ENCODE data around the gene PRELID2. TPM values are rescaled to one million over a fixed set of nuclear protein-coding genes. Genes with fewer than 3 reads are reported as not detected.

Gene PRELID2
- total RNA-seq, 4 donors from 2014 or later, result 13.6 to 19.8 (median 17.3) TPM

DNA sequence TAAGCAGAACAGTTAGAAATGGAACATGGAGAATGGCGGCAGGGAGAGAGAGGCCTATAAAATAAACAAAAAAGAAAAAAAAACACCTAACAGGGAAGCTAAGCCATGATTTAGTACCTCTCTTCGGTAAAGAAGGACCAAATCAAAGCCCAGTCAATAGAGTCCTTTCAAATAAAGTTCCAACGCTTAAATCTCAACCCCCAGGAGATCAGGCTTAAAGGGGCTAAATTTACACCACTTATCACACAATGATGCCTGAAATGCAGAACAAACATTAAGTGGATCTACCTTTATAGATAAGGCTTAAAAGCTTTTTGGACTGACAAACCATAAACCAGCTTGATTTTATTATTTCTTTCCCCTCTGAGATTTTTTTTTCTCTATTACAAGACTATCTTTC is 66.3 kb downstream of the PRELID2 start:
- no peak for ATAC-seq
- TF ChIP-seq, protein P1, sequence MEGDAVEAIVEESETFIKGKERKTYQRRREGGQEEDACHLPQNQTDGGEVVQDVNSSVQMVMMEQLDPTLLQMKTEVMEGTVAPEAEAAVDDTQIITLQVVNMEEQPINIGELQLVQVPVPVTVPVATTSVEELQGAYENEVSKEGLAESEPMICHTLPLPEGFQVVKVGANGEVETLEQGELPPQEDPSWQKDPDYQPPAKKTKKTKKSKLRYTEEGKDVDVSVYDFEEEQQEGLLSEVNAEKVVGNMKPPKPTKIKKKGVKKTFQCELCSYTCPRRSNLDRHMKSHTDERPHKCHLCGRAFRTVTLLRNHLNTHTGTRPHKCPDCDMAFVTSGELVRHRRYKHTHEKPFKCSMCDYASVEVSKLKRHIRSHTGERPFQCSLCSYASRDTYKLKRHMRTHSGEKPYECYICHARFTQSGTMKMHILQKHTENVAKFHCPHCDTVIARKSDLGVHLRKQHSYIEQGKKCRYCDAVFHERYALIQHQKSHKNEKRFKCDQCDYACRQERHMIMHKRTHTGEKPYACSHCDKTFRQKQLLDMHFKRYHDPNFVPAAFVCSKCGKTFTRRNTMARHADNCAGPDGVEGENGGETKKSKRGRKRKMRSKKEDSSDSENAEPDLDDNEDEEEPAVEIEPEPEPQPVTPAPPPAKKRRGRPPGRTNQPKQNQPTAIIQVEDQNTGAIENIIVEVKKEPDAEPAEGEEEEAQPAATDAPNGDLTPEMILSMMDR (IDR thresholded peaks at IDR 0.05), result no peak
- TF ChIP-seq POLR2AphosphoS5 (IDR thresholded peaks at IDR 0.05) (no peak), POLR2A (IDR thresholded peaks at IDR 0.05) (no peak), EP300 (IDR thresholded peaks at IDR 0.05) (no peak)
- no peak overlapping the region for H3K27ac ChIP-seq
- no peaks in the 10 kb centered on the region for H3K27me3 ChIP-seq
- H3K9me3 ChIP-seq, result peaks cover 0 to 8% (median 0%) of the 10 kb centered on the region in 3 donors
- peaks cover 0 to 21% of the 10 kb centered on the region in 2 donors for H3K36me3 ChIP-seq
- no peaks in the 10 kb centered on the region for H3K4me1 ChIP-seq
- H3K4me3 ChIP-seq, result no peak overlapping the region
- WGBS, 2 donors (ENCODE audit: low coverage in 1 of 2), result 50 to 56% methylated on average over 2 to 3 of the region's 3 CpGs

DNA sequence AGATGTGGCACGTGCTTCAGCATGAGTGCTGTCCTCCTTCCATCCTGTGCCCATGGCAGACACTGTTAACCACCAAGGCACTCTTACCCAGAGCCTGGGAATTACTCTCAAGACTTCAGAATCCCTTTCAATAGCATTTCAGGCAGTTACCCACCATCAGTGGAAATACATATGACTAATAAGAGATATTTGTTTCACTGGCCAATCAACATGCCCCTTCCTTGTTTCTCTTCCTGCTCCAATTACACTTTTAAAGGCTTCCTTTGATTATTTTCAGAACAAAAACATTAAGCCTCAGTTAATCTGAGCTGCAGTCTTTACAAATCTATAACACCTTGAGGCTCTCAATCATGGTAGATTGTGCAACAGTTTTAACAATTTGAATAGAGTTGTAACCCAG is 70.8 kb downstream of the PRELID2 start:
- H3K27ac ChIP-seq, result no peak overlapping the region
- 100% methylated on average over 1 of the region's 1 CpG for WGBS, 2 donors (ENCODE audit: low coverage in 1 of 2)
- H3K4me1 ChIP-seq, result no peaks in the 10 kb centered on the region
- TF ChIP-seq POLR2A (IDR thresholded peaks at IDR 0.05) (no peak), POLR2AphosphoS5 (IDR thresholded peaks at IDR 0.05) (no peak), EP300 (IDR thresholded peaks at IDR 0.05) (no peak)
- TF ChIP-seq, protein P1 (IDR thresholded peaks at IDR 0.05), result no peak
- peaks cover 0 to 41% of the 10 kb centered on the region in 2 donors for H3K36me3 ChIP-seq
- H3K9me3 ChIP-seq, result peaks cover 0 to 8% (median 0%) of the 10 kb centered on the region in 3 donors
- H3K27me3 ChIP-seq, result no peaks in the 10 kb centered on the region
- no peak for ATAC-seq
- H3K4me3 ChIP-seq, result no peak overlapping the region

DNA sequence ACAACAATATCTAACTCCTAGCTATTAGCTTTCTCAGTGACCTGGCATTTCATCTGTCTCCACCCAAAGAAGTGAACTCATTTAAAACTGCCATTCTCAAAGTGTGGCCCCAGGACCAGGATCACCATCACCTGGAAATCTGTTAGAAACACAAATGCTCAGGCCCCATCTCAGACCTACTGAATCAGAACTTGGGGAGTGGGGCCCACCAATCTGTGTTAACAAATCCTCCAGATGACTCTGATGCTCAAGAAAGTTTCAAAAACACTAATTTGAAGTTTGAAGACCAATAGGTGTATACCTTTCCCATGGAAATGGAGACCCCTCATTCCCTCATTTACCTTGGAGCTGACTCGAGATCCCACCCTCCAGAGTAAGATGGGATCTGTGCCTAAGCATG is 72.3 kb downstream of the PRELID2 start:
- Histone ChIP-seq H3K4me3 (no peak overlapping the region), H3K36me3 (peaks cover 0 to 41% of the 10 kb centered on the region in 2 donors), H3K9me3 (peaks cover 0 to 8% (median 0%) of the 10 kb centered on the region in 3 donors), H3K27me3 (no peaks in the 10 kb centered on the region), H3K4me1 (no peaks in the 10 kb centered on the region), H3K27ac (no peak overlapping the region)
- no peak for ATAC-seq
- WGBS, 2 donors (ENCODE audit: low coverage in 1 of 2), result 86 to 100% methylated on average over 1 of the region's 1 CpG
- no peak for TF ChIP-seq POLR2A (IDR thresholded peaks at IDR 0.05)
- no peak for TF ChIP-seq POLR2AphosphoS5 (IDR thresholded peaks at IDR 0.05)
- TF ChIP-seq, protein P1 (IDR thresholded peaks at IDR 0.05), result no peak
- TF ChIP-seq EP300 (IDR thresholded peaks at IDR 0.05), result no peak

DNA sequence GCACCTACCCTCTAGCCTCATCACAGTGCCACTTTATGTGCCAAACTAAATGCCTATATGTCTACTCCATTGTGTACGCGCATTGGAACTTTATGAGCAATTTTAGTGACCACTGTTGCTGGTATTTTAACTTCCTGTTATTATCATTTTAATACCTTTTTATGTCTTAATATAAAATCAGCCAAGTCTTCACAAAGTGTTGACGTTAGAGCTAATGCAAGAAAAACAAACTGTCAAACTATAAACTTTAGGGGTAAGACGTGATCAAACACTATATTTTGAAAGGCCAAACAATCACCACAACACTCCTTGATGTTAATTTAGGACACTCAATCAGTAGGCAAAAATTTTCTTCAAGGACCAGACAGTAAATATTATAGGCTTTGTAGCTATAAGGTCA is 73.9 kb downstream of the PRELID2 start:
- Histone ChIP-seq H3K4me1 (no peaks in the 10 kb centered on the region), H3K27ac (no peak overlapping the region), H3K4me3 (no peak overlapping the region), H3K9me3 (no peaks in the 10 kb centered on the region), H3K27me3 (no peaks in the 10 kb centered on the region), H3K36me3 (peaks cover 0 to 30% of the 10 kb centered on the region in 2 donors)
- WGBS, 2 donors (ENCODE audit: low coverage in 1 of 2), result 75 to 87% methylated on average over 4 of the region's 4 CpGs
- TF ChIP-seq POLR2AphosphoS5 (IDR thresholded peaks at IDR 0.05) (no peak), POLR2A (IDR thresholded peaks at IDR 0.05) (no peak)
- ATAC-seq, result no peak

DNA sequence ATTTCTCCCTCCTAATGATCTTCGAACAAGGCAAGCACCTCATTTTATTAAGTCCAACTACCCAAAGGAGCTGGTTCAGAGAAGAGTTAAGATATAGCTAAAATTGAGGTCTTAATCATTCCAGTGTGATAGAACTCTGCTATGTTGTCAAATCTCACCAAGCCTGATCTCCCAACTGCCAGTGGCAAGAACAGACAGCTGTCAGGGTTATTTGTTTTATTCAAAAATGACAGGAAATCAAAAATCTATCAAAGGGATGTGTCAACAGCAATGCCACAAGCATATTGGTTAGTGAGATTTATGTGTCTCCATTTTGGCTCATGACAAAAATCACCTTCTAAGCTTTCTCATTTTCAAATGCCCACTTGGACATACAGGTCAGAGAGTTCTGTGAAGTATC is 74.5 kb downstream of the PRELID2 start:
- Histone ChIP-seq H3K36me3 (peaks cover 0 to 36% of the 10 kb centered on the region in 2 donors), H3K4me3 (no peak overlapping the region), H3K27ac (no peak overlapping the region), H3K4me1 (no peaks in the 10 kb centered on the region), H3K9me3 (no peaks in the 10 kb centered on the region), H3K27me3 (no peaks in the 10 kb centered on the region)
- TF ChIP-seq, protein P1 (IDR thresholded peaks at IDR 0.05), result no peak
- no peak for TF ChIP-seq EP300 (IDR thresholded peaks at IDR 0.05)
- no peak for TF ChIP-seq POLR2AphosphoS5 (IDR thresholded peaks at IDR 0.05)
- no peak for TF ChIP-seq POLR2A (IDR thresholded peaks at IDR 0.05)
- 80 to 100% methylated on average over 1 of the region's 1 CpG for WGBS, 2 donors (ENCODE audit: low coverage in 1 of 2)
- no peak for ATAC-seq

Measured in gastroesophageal sphincter (tissue), 4 donors.